NCI-H748 treated with DMSO at 0.1 percent for 48 hours (cell line): Measurements from ENCODE around the gene HSP90AB1.

Experiments used
- DNase-seq: peaks from one replicate; lab custom pipeline; 2025; lab: John Stamatoyannopoulos, UW

Gene HSP90AB1

DNA sequence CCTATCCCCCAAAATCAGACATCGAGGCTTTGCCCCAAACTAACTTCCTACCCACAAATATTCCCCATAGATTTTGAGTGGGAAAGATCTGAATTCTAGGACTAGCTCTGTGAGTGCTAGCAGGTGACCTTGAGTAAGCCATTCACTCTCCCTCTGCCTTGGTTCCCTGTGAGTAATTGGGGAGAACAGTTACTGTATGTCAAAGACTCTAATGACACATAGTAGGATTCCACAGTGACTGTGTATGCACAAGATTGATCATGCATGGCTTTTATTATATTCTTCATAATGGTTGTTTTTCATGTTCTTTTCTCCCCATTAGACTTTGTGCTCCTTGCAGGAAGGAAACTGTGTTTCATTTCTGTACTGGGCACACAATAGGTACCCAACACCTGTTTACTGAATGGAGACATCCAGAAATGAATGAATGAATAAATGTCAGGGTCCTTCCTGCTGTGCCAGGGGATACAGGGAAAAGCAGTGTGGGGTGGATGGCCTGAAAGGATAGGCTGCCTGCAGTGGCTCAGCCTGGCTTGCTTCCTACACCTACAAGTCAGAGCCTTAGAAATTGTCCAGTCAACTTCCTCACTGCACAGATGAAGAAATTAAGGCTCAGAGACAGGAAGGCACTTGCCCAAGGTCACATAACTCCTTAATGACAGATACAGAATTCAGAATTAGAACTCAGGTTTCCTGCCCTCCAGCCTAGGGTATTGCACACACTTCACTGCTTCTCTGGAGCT, 22.4 kb downstream of the HSP90AB1 start:
- DNase-seq: no peak

DNA sequence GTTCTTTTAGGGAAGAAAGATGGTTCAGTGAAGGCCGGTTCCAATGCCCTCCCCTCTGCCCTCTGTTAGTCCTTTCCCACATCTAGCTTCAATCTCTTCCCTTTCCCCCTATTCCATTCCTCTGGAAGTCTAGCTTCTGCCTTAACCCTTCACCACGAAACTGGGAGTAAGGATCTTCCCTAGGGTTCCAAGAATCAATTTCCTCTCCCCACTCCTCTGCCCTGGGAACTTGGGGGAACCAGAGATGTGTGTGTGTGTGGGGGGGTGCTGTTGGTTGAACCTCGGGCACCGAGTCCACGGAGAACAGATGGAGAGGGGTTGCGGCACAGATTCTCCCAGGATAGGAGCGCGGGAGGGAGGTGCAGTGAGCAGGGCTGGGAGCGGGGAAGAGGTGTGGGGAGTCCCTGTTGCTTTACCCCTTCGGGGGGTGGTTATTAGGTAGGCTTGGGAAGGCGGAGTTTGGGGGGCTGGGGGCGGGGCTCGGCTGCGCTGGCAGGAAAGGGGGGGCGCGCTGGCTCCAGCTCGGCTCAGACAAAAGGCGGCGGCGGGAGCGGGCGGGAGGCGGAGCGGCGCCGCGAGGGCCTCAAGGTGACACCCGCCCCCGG, 23.1 kb downstream of the HSP90AB1 start, which contains the start of gene TMEM151B:
Gene TMEM151B (plus strand): TSS at position 530 of the 605 bp plus-strand sequence. CDS start 293 bp downstream, outside the sequence.
- DNase-seq: no peak

DNA sequence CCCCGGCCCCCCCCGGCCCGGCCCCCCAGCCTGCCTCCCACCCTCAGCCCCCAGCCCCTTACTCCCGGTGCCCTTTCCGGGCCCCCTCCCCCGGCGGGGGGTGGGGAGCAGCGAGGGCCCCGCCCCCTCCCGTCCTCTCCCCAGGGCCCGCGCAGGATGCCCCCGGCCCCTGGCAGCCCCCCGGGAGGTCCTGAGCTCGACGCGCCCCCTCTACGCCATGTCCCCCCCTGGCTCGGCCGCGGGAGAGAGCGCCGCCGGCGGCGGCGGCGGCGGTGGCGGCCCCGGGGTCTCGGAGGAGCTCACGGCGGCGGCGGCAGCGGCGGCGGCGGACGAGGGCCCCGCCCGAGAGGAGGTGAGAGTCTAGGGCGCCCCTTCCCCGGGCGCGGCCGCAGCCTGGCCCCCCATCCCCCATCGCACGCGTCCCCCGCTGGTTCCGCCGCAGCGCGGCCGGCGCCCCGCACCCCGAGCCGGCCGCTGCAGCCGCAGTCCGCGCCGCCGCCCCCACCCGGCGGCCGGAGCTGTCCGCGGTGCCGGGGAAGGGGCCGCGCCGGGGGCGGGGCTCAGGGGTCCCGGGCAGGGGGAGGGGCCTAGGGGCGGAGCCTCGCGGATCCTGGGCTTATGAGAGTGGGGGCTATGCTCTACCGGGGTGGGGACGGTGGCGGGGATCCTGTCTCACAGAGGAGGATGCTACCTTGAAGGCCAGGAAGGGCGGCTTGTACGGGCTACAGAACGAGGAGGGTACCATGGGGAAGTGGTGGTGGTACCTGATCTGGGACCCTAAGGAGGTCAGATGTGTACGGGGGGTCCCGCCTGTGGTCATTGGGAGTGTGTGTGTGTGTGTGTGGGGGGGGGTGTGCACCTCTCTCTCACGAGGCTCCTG, 23.9 kb downstream of the HSP90AB1 start:
- DNase-seq: peak; percentile 28

DNA sequence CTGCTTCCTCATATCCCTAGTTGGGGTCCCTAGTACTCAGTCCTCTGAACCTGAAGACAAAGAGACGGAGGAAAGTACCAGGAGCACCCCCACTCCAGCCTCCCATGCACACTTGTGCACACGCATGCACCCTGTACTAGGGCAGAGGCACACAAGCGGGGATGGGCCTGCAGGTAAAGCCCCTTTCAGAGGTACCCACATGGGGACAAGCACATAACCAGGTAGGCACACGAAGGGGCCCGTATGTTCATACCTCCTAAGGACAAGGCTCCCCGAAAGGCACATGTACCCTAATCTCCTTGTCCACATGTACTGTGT, 24.5 kb downstream of the HSP90AB1 start:
- no peak for DNase-seq

DNA sequence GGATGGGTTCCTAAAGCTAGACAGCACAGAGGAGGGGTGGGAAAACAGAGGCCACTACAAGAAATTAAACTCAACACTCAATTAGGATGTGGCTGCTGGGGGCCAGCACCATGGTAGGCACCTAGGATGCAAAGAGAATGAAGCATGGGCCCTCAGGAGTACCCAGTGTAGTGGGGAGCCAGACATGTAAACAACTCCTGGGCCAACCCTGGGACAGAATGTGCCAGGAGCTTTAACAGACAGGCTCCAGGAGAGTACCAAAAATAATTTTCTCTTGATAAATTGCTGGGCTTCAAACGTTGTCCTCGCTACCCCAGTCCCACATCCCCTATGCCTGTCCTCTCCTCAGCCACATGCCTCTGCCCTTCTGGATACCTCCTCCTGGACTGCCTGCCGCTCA, 25.0 kb downstream of the HSP90AB1 start:
- DNase-seq: no peak

DNA sequence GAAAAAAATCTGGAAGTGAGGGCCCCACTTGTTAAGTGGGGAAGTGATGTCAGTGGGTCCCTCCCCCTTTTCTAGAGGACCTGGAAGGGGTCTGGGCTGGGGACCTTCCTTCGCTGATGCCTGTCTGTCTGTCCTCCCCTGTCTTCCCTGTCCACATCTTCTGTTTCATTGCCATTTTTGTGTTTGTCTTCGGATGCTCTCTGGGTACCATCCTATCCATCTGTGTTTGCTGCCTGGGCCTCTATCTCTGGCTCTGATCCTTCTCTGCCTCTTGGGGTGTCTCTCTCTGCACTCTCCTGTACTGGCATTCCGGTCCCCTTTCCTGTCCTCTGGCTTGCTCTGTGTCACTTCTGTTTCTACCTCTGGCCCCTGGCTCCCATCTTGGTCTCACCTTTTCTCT, 25.6 kb downstream of the HSP90AB1 start:
- DNase-seq: no peak

DNA sequence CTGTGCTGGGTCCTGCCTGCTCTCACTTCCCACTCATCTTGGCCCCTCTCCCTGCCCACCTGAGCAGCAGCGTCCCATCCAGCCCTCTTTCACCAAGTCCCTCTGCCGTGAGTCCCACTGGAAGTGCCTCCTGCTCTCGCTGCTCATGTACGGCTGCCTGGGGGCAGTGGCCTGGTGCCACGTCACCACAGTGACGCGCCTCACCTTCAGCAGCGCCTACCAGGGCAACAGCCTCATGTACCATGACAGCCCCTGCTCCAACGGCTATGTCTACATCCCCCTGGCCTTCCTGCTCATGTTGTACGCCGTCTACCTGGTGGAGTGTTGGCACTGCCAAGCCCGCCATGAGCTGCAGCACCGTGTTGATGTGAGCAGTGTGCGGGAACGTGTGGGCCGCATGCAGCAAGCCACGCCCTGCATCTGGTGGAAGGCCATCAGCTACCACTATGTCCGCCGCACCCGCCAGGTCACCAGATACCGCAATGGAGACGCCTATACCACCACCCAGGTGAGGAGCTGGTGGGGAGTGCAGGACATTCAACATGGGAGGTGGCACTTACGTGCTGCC, 26.2 kb downstream of the HSP90AB1 start:
- no peak for DNase-seq

DNA sequence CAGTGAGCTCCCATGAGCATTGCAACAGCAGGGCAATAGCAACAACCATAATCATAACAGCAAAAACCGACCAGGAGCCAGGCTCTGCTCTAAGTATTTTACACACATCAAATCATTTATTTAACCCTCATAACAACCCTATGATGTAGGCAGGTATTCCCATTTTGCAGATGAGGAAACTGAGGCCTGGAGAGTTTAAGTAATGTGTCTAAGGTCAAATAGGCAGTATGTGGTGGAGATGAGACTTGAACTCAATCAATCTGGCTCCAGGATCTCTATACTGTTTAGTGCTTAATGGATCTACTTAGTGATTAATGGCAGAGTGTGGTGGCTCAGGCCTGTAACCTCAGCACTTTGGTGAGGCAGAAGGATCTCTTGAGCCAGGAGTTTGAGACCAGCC, 26.7 kb downstream of the HSP90AB1 start:
- no peak for DNase-seq

DNA sequence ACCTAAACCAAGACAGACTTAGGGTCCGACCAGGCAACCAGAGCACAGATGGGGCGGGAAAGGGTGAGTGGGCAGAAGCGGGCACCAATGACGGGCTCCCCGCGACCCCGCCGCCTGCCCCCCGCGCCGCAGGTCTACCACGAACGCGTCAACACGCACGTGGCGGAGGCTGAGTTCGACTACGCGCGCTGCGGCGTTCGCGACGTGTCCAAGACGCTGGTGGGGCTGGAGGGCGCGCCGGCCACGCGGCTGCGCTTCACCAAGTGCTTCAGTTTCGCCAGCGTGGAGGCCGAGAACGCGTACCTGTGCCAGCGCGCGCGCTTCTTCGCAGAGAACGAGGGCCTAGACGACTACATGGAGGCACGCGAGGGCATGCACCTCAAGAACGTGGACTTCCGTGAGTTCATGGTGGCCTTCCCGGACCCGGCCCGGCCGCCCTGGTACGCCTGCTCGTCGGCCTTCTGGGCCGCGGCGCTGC, 28.4 kb downstream of the HSP90AB1 start:
- no peak for DNase-seq

DNA sequence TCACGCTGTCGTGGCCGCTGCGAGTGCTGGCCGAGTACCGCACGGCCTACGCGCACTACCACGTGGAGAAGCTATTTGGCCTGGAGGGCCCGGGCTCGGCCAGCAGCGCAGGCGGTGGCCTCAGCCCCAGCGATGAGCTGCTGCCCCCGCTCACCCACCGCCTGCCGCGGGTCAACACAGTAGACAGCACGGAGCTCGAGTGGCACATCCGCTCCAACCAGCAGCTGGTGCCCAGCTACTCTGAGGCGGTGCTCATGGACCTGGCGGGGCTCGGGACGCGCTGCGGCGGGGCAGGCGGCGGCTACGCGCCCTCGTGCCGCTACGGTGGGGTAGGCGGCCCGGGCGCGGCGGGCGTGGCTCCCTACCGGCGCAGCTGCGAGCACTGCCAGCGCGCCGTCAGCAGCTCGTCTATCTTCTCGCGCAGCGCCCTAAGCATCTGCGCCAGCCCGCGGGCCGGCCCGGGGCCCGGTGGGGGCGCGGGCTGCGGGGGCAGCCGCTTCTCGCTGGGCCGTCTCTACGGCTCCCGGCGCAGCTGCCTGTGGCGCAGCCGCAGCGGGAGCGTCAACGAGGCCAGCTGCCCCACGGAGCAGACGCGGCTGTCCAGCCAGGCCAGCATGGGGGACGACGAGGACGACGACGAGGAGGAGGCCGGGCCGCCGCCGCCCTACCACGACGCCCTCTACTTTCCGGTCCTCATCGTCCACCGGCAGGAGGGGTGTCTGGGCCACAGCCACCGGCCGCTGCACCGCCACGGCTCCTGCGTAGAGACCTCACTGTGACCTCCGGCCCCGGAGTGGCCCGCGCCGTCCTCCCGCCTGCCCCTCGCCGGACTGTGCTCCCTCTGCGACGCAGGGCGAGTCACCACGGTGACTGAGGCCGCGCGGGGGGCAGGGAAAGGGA, 29.1 kb downstream of the HSP90AB1 start:
- DNase-seq: no peak

DNA sequence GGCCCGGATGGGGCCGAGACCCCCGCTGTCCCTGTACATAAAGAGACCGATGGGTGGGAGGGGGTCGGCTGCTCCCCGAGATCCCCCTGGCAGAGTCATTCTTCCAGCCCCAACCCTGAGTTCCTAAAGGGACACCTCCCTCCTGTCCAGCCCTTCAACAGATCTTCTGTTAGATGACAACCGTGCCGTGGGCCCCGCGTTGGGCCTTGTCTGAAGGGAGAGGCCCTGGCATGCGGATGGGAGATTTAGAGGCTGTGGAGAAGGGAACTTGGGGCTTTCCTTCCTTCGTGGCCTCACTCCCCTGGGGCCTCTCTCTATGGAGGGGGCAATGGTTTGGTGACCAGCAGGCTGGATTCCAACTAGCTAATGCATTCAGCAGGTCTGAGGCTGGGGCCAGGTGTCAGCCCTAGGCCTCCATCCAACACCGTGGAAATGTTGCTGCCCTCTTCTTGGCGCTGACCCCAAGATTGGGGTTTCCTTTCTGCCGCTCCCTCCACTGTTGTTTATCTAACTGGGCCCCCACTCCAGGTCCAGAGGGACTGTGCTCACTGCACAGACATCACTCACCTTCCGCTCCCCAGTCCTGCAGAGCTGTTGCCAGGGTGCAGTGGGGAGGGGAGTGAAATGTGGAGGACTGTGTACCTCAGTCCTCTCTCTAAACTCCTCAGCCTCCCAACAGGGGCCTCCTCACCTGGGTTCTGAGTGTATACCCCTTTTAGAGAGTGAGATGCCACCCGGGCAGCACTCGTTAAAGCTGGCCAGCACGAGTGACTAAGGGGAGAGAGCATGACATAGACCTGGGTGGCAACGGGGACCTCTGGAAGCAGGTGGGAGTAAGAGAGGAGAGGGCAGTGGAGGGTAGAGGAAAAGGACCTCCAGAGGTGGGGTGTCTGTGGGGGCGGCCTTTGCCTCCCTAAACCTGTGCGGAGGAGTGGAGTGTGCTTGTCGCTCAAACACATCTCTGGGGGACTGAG, 30.1 kb downstream of the HSP90AB1 start:
- no peak for DNase-seq

DNA sequence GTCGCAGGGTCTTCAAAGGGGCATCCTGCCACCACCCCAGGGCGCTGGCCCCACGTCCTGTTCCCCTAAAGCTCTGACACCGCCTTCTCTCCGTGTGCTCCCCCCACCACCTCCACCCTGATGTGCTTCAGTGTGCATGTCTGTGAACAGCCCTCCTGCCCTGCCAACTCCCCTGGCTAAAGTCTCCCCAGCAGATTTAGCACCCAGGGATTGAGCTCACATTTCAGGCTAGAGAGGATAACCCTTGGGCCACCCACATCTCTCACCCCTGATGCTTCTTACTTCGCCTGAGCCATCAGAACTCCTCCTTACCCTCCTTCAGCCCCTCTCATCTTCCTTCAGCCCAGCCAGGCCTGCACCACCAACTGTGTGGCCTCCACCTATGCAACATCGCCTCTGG, 30.9 kb downstream of the HSP90AB1 start:
- DNase-seq: no peak

DNA sequence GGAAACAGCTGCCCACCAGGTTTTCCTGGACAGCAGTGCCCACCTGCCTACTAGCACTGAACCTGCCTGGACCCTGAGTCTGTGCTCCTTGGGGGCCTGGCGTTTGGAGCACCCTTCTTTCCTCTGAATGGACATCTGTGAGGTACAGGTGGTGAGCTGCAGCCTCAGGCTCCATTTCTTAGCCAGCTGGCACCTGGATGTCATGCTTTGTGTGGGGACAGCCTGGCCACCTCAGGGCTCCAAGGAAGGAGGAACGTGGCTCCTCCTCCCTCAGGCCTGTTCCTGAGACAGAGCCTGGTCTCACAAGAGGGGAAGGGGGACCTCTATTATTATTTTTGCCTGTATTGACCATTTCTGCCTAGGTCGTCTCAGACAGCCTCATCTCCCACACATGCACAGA, 31.4 kb downstream of the HSP90AB1 start:
- DNase-seq: no peak

DNA sequence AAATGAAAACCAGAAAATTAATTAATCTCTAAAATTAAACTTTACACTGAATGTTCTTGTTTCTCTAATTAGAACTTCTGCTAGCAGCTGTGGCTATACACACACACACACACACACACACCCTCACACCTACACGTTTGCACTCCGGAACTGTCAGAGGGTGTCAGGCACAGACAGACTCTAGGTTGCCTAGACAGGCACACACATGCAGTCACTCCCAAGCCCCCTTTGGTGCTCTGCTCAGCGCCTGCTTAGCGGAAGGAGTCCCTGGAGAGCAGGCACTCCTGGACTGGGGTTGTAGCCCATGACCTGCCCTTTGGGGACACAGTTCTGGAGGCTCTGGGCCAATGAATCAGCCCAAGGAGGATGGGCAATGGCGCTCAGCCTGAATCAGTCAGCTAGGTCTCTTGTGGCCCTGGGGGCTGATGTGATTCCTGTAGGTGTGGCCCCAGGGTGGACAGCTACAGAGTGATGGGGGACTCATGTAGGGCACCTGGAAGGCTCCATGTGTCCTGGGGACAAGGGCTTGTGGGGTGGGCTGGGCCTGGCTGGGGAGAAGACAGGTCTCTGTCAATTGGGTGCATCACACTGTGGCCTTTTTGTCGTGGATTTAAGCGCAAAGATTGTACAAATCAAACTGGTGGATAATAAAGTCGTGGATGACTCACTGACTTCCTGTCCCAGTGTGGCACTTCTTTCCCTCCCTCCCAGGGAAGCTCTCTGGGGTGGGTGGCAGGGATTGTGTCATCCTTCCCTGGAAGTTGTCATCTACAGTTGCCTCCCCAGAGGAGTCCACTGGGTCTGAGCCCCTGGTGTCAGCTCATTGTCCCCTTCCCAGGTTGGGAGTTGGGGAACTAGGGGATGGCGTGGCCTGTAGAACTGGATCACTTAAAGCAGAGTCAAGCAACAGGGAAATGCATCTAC, 32.1 kb downstream of the HSP90AB1 start:
- DNase-seq: no peak

DNA sequence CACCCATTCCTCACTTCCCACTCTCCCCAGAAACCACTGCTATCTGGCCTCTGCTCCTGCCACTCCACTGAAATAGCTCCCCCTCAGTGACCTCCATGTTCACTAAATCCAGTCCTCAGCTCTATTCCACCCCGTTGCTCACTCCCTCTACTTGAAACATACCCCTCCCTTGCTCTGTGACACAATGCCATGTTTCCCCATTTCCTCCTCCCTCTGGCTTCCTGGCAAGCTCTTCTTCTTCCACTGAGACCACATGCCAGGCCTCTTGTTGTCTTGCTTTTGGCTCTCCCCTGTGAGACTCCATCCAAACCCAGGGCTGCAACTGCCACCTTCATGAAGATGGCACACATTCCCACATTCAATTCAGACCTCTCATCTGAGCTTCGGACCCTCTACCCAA, 37.2 kb downstream of the HSP90AB1 start:
- no peak for DNase-seq

DNA sequence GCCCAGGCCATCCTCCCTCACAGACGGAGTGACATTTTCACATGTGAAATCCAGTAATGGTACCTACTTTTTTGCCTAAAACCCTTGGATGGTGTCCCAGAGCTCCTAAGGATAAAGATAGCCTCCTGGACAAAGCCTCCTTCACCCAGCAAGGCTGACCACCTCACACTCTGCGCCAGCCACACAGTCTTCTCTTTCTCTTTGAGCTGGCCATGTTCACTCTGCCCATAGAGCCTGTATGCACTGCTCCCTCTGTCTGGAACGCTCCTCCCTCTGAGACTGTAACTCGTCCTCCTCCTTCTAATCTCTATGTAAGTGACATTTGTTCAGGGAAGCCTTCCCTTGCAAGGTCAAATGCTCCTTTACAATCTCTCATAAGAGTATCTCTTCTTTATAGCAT, 38.0 kb downstream of the HSP90AB1 start:
- DNase-seq: no peak

DNA sequence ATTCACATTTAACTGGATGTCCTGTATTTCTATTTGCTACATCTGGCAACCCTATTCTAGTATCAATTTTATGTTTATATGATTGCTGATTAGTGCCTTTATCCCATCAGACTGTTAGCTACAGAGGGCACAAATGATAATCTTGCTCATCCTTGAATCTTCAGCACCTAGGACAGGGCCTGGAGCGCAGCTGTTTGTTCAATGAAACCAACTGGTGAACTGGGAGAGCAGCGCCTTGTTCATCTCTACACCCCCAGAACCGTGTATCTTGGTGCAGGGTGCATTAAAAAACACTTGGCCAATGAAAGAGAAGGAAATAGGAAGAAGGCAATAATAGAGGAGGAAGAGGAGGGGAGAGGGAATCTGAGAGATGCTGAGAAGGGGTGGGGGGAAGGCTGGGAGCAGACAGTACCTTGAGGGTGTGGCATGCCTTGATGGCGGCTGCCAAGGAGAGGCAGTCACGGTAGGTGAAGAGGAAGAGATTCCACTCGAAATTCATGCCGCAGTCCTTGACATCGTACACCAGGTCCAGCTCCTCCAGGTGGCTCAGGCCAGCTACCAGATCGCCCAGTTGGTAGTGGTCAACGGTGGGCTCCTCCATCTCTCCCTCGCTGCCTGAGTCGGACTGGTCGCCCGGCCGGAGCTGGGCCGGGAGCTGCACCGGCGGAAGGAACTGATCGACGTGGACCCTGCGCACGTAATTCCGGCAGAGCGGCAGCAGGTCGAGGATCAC, 38.8 kb downstream of the HSP90AB1 start:
- DNase-seq: no peak

DNA sequence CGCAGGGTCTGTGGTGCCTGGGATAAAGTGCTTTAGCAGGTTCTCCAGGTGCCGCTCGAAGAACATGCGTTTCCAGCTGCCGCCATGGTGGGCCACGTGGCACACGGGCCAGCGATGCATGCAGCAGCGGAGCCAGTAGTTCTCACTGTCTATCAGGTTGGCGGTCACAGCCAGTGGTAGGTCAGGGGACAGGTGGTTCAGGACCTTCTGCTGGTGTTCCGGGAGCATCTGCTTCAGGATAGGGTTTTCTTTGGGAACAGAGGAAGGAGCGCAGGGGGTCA, 39.3 kb downstream of the HSP90AB1 start:
- DNase-seq: no peak

DNA sequence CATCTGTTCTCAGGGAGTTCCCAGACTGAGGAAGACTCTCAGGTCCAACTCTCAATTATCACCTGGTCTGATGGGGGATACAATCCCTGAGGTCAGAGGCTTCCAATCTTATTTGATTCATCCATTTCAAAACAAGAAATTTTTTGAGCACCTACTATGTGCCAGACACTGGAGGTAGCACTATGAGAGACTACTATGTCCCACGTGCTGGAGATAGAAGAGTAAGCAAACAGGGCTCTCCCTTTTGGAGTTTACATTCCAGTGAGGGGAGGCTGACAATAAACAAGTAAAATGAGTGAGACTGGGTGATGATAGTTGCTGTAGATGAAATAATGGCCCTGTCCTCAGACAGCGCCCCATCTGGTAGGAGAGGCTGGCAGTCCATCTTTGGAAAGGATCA, 39.8 kb downstream of the HSP90AB1 start:
- DNase-seq: no peak
